Measurements from ENCODE around the gene TWF2.

TWF2 gene

DNA sequence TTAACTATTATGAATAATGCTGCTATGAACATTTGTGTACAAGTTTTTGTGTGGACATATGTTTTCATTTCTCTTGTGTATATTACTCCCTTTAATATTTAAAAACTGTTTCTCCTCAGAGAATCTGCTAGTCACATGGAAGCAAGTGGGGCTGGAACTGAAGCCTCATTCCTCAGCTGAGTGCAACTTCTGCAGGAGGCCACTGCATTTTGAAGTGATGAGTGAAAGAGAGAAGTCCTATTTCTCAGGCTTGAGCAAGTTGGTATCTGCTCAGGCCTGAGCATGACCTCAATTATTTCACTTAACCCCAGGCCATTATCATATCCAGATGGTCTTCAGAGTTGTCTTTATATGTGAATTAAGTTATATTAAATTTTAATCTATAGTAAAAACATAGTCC, 25.1 kb downstream of the TWF2 start:
- no peak for DNase-seq (ENCODE audit: low read depth)
- no peak overlapping the region for H3K4me3 ChIP-seq (ENCODE audit: control insufficient read depth, low read depth, low read length)
- TF ChIP-seq, protein P1, sequence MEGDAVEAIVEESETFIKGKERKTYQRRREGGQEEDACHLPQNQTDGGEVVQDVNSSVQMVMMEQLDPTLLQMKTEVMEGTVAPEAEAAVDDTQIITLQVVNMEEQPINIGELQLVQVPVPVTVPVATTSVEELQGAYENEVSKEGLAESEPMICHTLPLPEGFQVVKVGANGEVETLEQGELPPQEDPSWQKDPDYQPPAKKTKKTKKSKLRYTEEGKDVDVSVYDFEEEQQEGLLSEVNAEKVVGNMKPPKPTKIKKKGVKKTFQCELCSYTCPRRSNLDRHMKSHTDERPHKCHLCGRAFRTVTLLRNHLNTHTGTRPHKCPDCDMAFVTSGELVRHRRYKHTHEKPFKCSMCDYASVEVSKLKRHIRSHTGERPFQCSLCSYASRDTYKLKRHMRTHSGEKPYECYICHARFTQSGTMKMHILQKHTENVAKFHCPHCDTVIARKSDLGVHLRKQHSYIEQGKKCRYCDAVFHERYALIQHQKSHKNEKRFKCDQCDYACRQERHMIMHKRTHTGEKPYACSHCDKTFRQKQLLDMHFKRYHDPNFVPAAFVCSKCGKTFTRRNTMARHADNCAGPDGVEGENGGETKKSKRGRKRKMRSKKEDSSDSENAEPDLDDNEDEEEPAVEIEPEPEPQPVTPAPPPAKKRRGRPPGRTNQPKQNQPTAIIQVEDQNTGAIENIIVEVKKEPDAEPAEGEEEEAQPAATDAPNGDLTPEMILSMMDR (IDR thresholded peaks at IDR 0.05; ENCODE audit: control insufficient read depth, insufficient read depth, low read depth, low read length, missing control alignments): no peak

DNA sequence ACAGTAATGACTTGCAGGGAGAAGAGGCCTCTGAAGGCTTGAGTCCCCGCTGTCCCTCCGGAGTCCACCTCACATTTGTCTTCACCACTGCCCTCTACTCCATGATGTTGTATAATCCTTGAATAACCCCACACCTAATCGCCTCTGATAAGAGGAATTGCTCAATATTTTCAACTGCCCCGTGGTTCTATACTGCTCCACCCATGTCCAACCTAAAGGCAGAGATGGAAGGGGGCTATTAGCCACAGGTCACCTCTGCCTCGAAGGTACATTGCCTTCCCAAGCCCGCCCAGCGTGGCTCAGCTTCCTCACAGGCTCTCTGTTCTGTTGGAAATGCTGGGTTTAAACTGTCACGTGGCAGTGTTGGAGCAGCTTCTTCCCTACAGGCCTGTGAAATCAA, 26.0 kb downstream of the TWF2 start:
- no peak overlapping the region for H3K4me3 ChIP-seq (ENCODE audit: control insufficient read depth, low read depth, low read length)
- TF ChIP-seq, protein P1 (IDR thresholded peaks at IDR 0.05; ENCODE audit: control insufficient read depth, insufficient read depth, low read depth, low read length, missing control alignments): no peak
- no peak for DNase-seq (ENCODE audit: low read depth)

DNA sequence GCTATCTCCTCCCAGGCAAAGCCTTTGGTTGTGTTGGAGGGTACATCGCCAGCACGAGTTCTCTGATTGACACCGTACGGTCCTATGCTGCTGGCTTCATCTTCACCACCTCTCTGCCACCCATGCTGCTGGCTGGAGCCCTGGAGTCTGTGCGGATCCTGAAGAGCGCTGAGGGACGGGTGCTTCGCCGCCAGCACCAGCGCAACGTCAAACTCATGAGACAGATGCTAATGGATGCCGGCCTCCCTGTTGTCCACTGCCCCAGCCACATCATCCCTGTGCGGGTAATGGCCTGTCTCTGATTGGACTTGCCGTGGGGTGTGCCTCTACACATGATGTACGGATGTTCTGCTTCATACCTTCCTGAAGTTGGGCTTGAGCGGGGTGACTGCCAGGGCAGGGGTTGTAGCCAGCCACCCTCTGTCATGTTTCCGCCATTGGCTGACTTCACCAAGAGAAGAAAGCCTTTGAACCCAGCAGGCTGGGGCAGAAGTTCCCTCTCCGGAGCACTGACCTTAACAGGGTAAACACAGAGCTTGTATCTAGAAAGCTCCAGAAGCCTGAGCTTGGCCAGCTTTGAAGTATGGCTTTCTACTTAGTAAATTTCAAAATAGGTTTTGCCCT, 27.6 kb downstream of the TWF2 start:
- no peak overlapping the region for H3K4me3 ChIP-seq (ENCODE audit: control insufficient read depth, low read depth, low read length)
- TF ChIP-seq, protein P1 (IDR thresholded peaks at IDR 0.05; ENCODE audit: control insufficient read depth, insufficient read depth, low read depth, low read length, missing control alignments): no peak
- no peak for DNase-seq (ENCODE audit: low read depth)

DNA sequence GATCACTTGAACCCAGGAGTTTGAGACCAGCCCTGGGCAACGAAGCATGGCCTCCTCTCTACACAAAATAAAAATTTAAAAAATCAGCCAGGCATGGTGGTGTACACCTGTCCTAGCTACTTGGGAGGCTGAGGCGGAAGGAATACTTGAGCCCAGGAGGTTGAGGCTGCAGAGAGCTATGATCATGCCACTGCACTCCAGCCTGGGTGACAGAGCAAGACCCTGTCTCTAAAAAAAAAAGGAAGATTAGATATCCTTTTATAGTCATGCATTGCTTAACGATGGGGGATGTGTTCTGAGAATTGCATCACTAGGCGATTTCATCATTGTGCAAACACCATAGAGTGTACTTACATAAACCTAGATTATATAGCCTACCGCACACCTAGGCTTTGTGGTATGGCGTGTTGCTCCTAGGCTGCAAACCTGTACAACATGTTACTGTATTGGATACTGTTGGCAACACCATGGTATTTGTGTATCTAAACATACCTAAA, 28.4 kb downstream of the TWF2 start:
- TF ChIP-seq, protein P1 (IDR thresholded peaks at IDR 0.05; ENCODE audit: control insufficient read depth, insufficient read depth, low read depth, low read length, missing control alignments): no peak
- H3K4me3 ChIP-seq (ENCODE audit: control insufficient read depth, low read depth, low read length): no peak overlapping the region
- no peak for DNase-seq (ENCODE audit: low read depth)

DNA sequence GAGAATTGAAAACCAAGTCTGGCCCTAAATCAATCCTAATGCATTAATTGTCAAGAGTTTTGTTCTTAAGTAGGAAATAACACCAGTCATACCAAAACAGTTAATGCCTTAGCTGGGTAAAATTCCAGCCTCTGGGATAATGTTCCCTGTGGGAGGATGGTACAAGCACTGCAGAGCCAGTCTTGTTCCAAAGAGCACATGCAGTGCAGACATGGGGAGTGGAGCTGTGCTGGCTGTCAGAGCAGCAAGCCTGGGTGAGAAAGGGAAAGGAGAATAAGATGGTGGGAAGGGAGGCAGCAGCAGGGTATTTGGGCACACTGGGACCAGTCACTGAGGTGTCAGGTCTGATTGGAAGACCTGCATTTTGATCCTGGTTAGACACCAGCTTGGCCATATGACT, 28.9 kb downstream of the TWF2 start:
- no peak for DNase-seq (ENCODE audit: low read depth)
- TF ChIP-seq, protein P1 (IDR thresholded peaks at IDR 0.05; ENCODE audit: control insufficient read depth, insufficient read depth, low read depth, low read length, missing control alignments): no peak
- H3K4me3 ChIP-seq (ENCODE audit: control insufficient read depth, low read depth, low read length): no peak overlapping the region

GRCh38 chr3:52208556-52208955, 30.4 kb downstream of the TWF2 start:
- DNase-seq (ENCODE audit: low read depth): no peak
- TF ChIP-seq, protein P1 (IDR thresholded peaks at IDR 0.05; ENCODE audit: control insufficient read depth, insufficient read depth, low read depth, low read length, missing control alignments): no peak
- H3K4me3 ChIP-seq (ENCODE audit: control insufficient read depth, low read depth, low read length): no peak overlapping the region
